Lung (tissue), 12 donors: ENCODE data around the gene PHEX. TPM values are rescaled to one million over a fixed set of nuclear protein-coding genes. Genes with fewer than 3 reads are reported as not detected.

Experiments used
- ATAC-seq: fragments of 200-7000 bp; cut with Tn5 transposase; one replicate; pipeline ENCODE4 v1.9.1; 2020; ENCODE audit warnings: moderate number of reproducible peaks; ENCODE audit not compliant: insufficient read depth, low FRiP score
- DNase-seq, 3 donors: peaks; one replicate each; pipeline ENCODE4 v3.0.0-alpha.2; 2013 to 2017
- H3K27ac ChIP-seq, 2 donors: one replicate each; pipeline ENCODE4 v1.5.1; 2013; ENCODE audit warnings: mild to moderate bottlenecking in 2 of 2, moderate library complexity in 2 of 2, control low read depth in 1 of 2, inconsistent platforms in 1 of 2, low read depth in 1 of 2, low read length in 1 of 2
- H3K27me3 ChIP-seq, 3 donors: one replicate each; pipeline ENCODE4 v1.5.1; 2013; ENCODE audit warnings: low read length in 2 of 3; ENCODE audit not compliant: control insufficient read depth in 3 of 3, insufficient read depth in 3 of 3
- H3K36me3 ChIP-seq, 4 donors: one replicate each; pipeline ENCODE4 v1.5.1; 2013; ENCODE audit warnings: low read length in 4 of 4, mild to moderate bottlenecking in 1 of 4, moderate library complexity in 1 of 4; ENCODE audit not compliant: control insufficient read depth in 4 of 4, insufficient read depth in 4 of 4
- H3K4me1 ChIP-seq, 5 donors: one replicate each; pipeline ENCODE4 v1.5.1; 2013; ENCODE audit warnings: low read length in 5 of 5, mild to moderate bottlenecking in 2 of 5, moderate library complexity in 1 of 5; ENCODE audit not compliant: control insufficient read depth in 5 of 5, insufficient read depth in 5 of 5
- H3K4me3 ChIP-seq: one replicate; pipeline ENCODE4 v1.5.1; 2013; ENCODE audit warnings: mild to moderate bottlenecking, control low read depth, moderate library complexity
- H3K9ac ChIP-seq, 2 donors: one replicate each; pipeline ENCODE4 v1.5.1; 2013; ENCODE audit warnings: low read length in 2 of 2, control low read depth in 1 of 2; ENCODE audit not compliant: insufficient read depth in 1 of 2
- H3K9me3 ChIP-seq, 4 donors: one replicate each; pipeline ENCODE4 v1.5.1; 2013; ENCODE audit warnings: low read length in 3 of 4, mild to moderate bottlenecking in 1 of 4, moderate library complexity in 1 of 4; ENCODE audit not compliant: control insufficient read depth in 4 of 4, insufficient read depth in 3 of 4
- CTCF ChIP-seq: IDR thresholded peaks from 2 replicates; pipeline ENCODE4 v1.5.1; 2012; ENCODE audit warnings: mild to moderate bottlenecking; ENCODE audit errors: control extremely low read depth, extremely low read depth
- WGBS, 2 donors: extraction: QIAGEN DNeasy Blood & Tissue Kit; methylation state at CpG; one replicate each; pipeline ENCODE4 v1.1.7; 2013; 5-methylcytosine and 5-hydroxymethylcytosine counted together
- polyA plus RNA-seq, 2 donors: library from polyadenylated mRNA; stranded (reverse); fragments of 200-250 nt; gene quantifications; one replicate each; pipeline ENCODE4 v1.2.1, GENCODE V29; 2013
- total RNA-seq, 2 donors: library from RNA; depleted of rRNA in 1 of 2; stranded (reverse); fragments of >200 nt in 1 of 2; gene quantifications; one replicate each; pipeline ENCODE4 v1.2.1, GENCODE V29; 2014 to 2021
- donor health status: control.
- donor health status: control.
- donor health status: Bipolar disorder and iron deficiency.
- donor health status: healthy.
- donor health status: DM: yes; HTN: yes; CAD: no.

PHEX gene
- total and polyA plus RNA-seq, 4 donors = 0.59 to 15.4 (median 3.8) TPM

DNA sequence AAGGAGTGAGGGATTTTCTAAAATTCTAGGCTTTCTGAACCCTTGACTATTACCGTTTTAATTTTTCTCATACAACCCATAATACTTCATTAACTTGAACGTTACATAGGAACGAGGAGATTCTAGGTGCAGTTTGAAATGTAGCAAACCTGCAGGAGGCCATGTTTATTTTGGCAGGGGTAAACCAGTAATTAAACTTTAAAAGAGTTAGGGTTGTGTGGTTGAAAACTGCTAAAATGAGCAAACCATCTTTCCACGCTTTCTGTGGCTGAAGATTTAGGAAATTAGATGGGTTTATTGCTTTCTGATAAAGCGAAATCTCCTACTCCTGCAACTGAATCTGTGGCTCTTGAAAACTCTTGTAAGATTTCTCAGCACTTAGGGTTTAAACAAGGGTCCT is 1.7 kb downstream of the PHEX start:
- peaks cover 0 to 2% (median 2%) of the 10 kb centered on the region in 3 donors for H3K27me3 ChIP-seq
- TF ChIP-seq CTCF = no peak
- 56 to 60% methylated on average over 5 of the region's 5 CpGs for WGBS, 2 donors
- no peak overlapping the region for H3K27ac ChIP-seq
- H3K36me3 ChIP-seq = no peaks in the 10 kb centered on the region
- no peak overlapping the region for H3K4me3 ChIP-seq
- ATAC-seq = no peak
- no peak for DNase-seq
- H3K9me3 ChIP-seq = no peaks in the 10 kb centered on the region
- no peaks in the 10 kb centered on the region for H3K4me1 ChIP-seq
- H3K9ac ChIP-seq = no peak overlapping the region

DNA sequence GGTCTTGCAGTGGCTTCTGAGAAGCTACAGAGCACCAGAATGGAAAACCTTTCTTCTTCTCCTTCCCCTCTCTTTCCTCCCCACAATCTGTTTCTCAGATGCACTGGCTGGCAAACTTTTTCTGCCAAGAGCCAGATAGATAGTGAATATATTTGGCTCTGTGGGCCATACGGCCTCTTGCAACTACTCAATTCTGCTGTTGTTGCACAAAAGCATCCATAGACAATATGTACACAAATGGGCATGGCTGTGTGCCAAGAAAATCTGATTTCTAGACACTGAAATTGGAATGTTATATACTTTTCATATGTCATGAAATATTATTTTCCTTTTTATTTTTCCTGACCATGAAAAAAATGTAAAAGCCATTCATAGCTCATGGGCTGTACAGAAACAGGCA is 3.1 kb downstream of the PHEX start:
- WGBS, 2 donors = 56 to 76% methylated on average over 1 of the region's 1 CpG
- no peak overlapping the region for H3K27ac ChIP-seq
- H3K9me3 ChIP-seq = no peaks in the 10 kb centered on the region
- ATAC-seq = no peak
- TF ChIP-seq CTCF = no peak
- no peak overlapping the region for H3K9ac ChIP-seq
- H3K27me3 ChIP-seq = peaks cover 0 to 2% (median 2%) of the 10 kb centered on the region in 3 donors
- H3K4me1 ChIP-seq = no peaks in the 10 kb centered on the region
- no peaks in the 10 kb centered on the region for H3K36me3 ChIP-seq
- DNase-seq = no peak
- no peak overlapping the region for H3K4me3 ChIP-seq

DNA sequence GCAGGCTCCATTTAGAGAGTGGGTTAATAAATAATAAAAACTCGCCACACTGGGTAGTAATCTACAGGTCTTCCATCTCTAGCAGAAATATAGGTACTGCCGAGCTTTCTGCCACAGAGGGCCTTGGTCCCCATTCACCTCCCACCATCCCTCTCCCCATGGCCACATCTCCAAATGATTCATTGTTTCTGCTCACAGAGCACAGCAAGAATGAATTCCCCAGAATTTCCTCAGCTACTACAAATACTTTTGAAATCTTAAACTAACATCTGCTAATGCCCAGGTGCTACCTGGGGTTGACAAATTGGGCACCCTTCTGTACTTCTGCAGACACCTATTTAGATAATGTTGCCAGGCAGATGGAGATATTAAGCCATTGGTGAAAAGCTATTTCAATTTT is 5.1 kb downstream of the PHEX start:
- WGBS, 2 donors = 85 to 95% methylated on average over 2 of the region's 2 CpGs
- ATAC-seq (no peak), DNase-seq (no peak)
- Histone ChIP-seq H3K36me3 (no peaks in the 10 kb centered on the region), H3K27me3 (peaks cover 0 to 5% (median 2%) of the 10 kb centered on the region in 3 donors), H3K9me3 (no peaks in the 10 kb centered on the region), H3K4me1 (no peaks in the 10 kb centered on the region), H3K27ac (no peak overlapping the region), H3K9ac (no peak overlapping the region), H3K4me3 (no peak overlapping the region)
- no peak for TF ChIP-seq CTCF

- H3K9me3 ChIP-seq = no peaks in the 10 kb centered on the region
- no peak overlapping the region for H3K27ac ChIP-seq
- no peak for ATAC-seq
- no peaks in the 10 kb centered on the region for H3K4me1 ChIP-seq
- TF ChIP-seq CTCF = no peak
- 85 to 93% methylated on average over 13 of the region's 13 CpGs for WGBS, 2 donors
- no peak overlapping the region for H3K9ac ChIP-seq
- peaks cover 0 to 5% (median 2%) of the 10 kb centered on the region in 3 donors for H3K27me3 ChIP-seq
- no peak overlapping the region for H3K4me3 ChIP-seq
- no peaks in the 10 kb centered on the region for H3K36me3 ChIP-seq
- DNase-seq = no peak
Measured at GRCh38 chrX:22037911-22038537, 5.9 kb downstream of the PHEX start.
